Glomerular endothelial cell (primary cell): Measurements from ENCODE around the gene TAMM41. TPM values are rescaled to one million over a fixed set of nuclear protein-coding genes. Genes with fewer than 3 reads are reported as not detected.
"Not testable (repeated sequence)": the region's sequence is repeated elsewhere in the genome, so short reads cannot be mapped to it uniquely, and the experiment has no call there.

Source experiments
- DNase-seq: peaks from one replicate; pipeline ENCODE4 v3.0.0-alpha.2; 2011; ENCODE audit warnings: low read depth, low spot score; ENCODE audit errors: extremely low read depth
- total RNA-seq: library from RNA; depleted of rRNA; stranded (reverse); fragments of >200 nt; gene quantifications from 2 replicates; pipeline ENCODE4 v1.2.3, GENCODE V29; 2015

The TAMM41 gene
- total RNA-seq, 1 donor from 2014 or later: 17.3 TPM

- DNase-seq: no peak
Measured at GRCh38 chr3:11770477-11771391, 76.0 kb downstream of the TAMM41 start.

GRCh38 chr3:11769704-11770476, 76.8 kb downstream of the TAMM41 start:
- DNase-seq: no peak

- DNase-seq: no peak
Measured at GRCh38 chr3:11768604-11769003, 78.1 kb downstream of the TAMM41 start.

- no peak for DNase-seq
Measured at GRCh38 chr3:11764931-11765363, 81.7 kb downstream of the TAMM41 start.

- no peak for DNase-seq
Measured at GRCh38 chr3:11759996-11760395, 86.7 kb downstream of the TAMM41 start.

GRCh38 chr3:11757929-11758328, 88.8 kb downstream of the TAMM41 start:
- no peak for DNase-seq

- no peak for DNase-seq
Measured at GRCh38 chr3:11757441-11757875, 89.2 kb downstream of the TAMM41 start.

- DNase-seq: no peak
Measured at GRCh38 chr3:11755276-11755675, 91.4 kb downstream of the TAMM41 start.

GRCh38 chr3:11752254-11752653, 94.4 kb downstream of the TAMM41 start:
- DNase-seq: not testable (repeated sequence)

- not testable (repeated sequence) for DNase-seq
Measured at GRCh38 chr3:11748306-11748705, 98.4 kb downstream of the TAMM41 start.

Other genes starting within 250 kb of the TAMM41 start
- 68.1 and 86.9 TPM in 2 replicates for gene VGLL4, start 203.0 kb downstream of the TAMM41 start, total RNA-seq
- gene SYN2, start 157.5 kb upstream of the TAMM41 start, total RNA-seq: 0.12 and 0.15 TPM in 2 replicates